H1 (cell line): ENCODE data around the gene EXOSC1. TPM values are rescaled to one million over a fixed set of nuclear protein-coding genes. Genes with fewer than 3 reads are reported as not detected.

Source experiments
- CEBPB ChIP-seq: IDR thresholded peaks from 2 replicates; pipeline ENCODE4 v1.6.1; 2012; ENCODE audit warnings: low read depth, low read length
- GABPA ChIP-seq: IDR thresholded peaks from 2 replicates; pipeline ENCODE4 v1.6.1; 2011; ENCODE audit warnings: mild to moderate bottlenecking, low read length, moderate library complexity, borderline replicate concordance; ENCODE audit not compliant: insufficient read depth
- POLR2A ChIP-seq, 2 experiments: IDR thresholded peaks; 1 replicate in 1 of 2; 2 replicates in 1 of 2; pipeline ENCODE4 v1.6.1; 2011; ENCODE audit warnings: low read depth in 2 of 2, low read length in 2 of 2, mild to moderate bottlenecking in 2 of 2; ENCODE audit errors: control extremely low read depth in 1 of 2
- POLR2AphosphoS5 ChIP-seq: IDR thresholded peaks from 2 replicates; pipeline ENCODE4 v1.6.1; 2011; ENCODE audit warnings: low read depth, low read length
- RNF2 ChIP-seq: fragments of 200-900, 300-1000 bp; sonication (generic); IDR thresholded peaks from 2 replicates; pipeline ENCODE4 v1.7.1; 2016; ENCODE audit warnings: borderline replicate concordance, low read depth, mild to moderate bottlenecking, antibody characterized with exemption, low read length; ENCODE audit not compliant: poor library complexity, severe bottlenecking; ENCODE audit errors: missing control alignments
- TAF1 ChIP-seq: IDR thresholded peaks from 2 replicates; pipeline ENCODE4 v1.6.1; 2011; ENCODE audit warnings: mild to moderate bottlenecking, low read depth, low read length
- polyA plus RNA-seq, 7 experiments: library from polyadenylated mRNA; depleted of rRNA in 3 of 7; stranded (reverse) in 5 of 7; unstranded in 2 of 7; fragments of >200 nt in 5 of 7; fragments of 200-250 nt in 2 of 7; gene quantifications; 1 replicate in 5 of 7; 2 replicates in 1 of 7; 4 replicates in 1 of 7; pipeline versions ENCODE4 v1.2.1 to v1.2.3, GENCODE V29; 2011 to 2013; ENCODE audit warnings: missing spikeins in 2 of 7, mixed read lengths in 2 of 7
- total RNA-seq: library from RNA; stranded (reverse); fragmentation: NEBNext Ultra II Directional; extraction: Animal tissue kit (Norgen Biotek cat#: 25700); gene quantifications from 2 replicates; pipeline ENCODE4 v1.2.1, GENCODE V29; 2021
- TF ChIP-seq, protein P1 (sequence below): IDR thresholded peaks from 2 replicates; pipeline ENCODE4 v1.6.1; 2012; ENCODE audit warnings: inconsistent platforms

EXOSC1 gene
- total and polyA plus RNA-seq, 2 of the 8 experiments (the other 6 are each of a cell fraction or from before 2014, with no cell fraction given): 52.1 to 68.1 TPM

DNA sequence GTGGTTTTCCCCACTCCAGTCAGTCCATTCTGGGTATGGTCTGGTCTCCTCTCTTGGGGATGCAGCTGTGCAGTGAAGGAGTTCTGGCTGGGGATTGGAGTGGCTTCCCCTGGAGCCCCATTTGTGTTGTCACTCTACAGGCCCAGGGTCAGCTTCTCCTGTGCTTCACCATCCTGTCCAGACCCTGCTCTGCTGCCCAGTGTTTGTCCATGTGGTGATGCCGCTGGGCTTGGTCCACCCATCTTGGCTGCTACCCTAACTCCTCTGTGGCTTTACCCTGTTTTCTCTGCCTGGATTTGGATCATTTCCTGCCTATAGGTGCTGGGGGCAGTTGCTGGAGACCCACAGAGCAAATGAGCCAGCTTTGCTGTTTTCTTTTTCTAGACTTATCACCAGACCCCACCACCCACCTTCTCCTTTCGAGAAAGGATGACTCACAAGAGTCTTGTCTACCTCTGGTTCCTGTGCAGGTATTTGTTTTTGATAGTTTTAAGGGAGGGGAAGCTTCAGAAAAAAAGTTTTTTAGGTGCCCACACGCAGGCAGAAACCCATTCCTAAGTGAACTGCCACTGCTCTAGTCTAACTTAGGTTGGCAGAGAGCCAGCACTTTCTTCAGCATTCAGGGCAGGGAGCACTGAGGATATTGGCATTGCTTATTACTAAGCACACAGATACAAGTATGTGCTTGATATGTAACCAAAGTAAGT lies 8.7 kb upstream of the EXOSC1 start (continued):
- TF ChIP-seq TAF1 (no peak), POLR2AphosphoS5 (no peak), GABPA (no peak), POLR2A (IDR thresholded peaks at IDR 0.05; ENCODE audit: control extremely low read depth in 1 of 2, low read depth in 2 of 2, low read length in 2 of 2) (no peak; a peak in 1 of 3 replicates), RNF2 (no peak), CEBPB (no peak)
- TF ChIP-seq, protein P1, sequence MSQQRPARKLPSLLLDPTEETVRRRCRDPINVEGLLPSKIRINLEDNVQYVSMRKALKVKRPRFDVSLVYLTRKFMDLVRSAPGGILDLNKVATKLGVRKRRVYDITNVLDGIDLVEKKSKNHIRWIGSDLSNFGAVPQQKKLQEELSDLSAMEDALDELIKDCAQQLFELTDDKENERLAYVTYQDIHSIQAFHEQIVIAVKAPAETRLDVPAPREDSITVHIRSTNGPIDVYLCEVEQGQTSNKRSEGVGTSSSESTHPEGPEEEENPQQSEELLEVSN: no peak
